Ovary (tissue), 9 donors: ENCODE data around the gene ARHGAP29. TPM values are rescaled to one million over a fixed set of nuclear protein-coding genes. Genes with fewer than 3 reads are reported as not detected.

ENCODE experiments used
- DNase-seq, 5 donors: peaks; one replicate each; pipeline ENCODE4 v3.0.0-alpha.2; 2019 to 2020
- H3K27ac ChIP-seq, 2 donors: fragments of 200-600 bp; one replicate each; pipeline versions ENCODE4 v1.5.1 to v1.8.0; 2019 to 2022
- H3K27me3 ChIP-seq: fragments of 200-600 bp; one replicate; pipeline ENCODE4 v1.8.0; 2022
- H3K36me3 ChIP-seq: fragments of 200-600 bp; sonication (generic); one replicate; pipeline ENCODE4 v1.5.1; 2019
- H3K4me1 ChIP-seq: one replicate; pipeline ENCODE4 v1.8.1; 2013; ENCODE audit warnings: mild to moderate bottlenecking, moderate library complexity; ENCODE audit not compliant: insufficient read depth
- H3K4me3 ChIP-seq: fragments of 200-600 bp; sonication (generic); one replicate; pipeline ENCODE4 v1.5.1; 2017
- H3K9me3 ChIP-seq, 2 donors: fragments of 200-600 bp in 1 of 2; sonication (generic) in 1 of 2; one replicate each; pipeline versions ENCODE4 v1.5.1 to v1.8.1; 2013 to 2019; ENCODE audit warnings: mild to moderate bottlenecking in 1 of 2, moderate library complexity in 1 of 2
- EP300 ChIP-seq: sonication (generic); formaldehyde crosslinking; IDR thresholded peaks from one replicate; pipeline ENCODE4 v1.6.1; 2017; ENCODE audit warnings: antibody characterized with exemption
- POLR2A ChIP-seq: fragments of 450-650 bp; IDR thresholded peaks from one replicate; pipeline ENCODE4 v1.6.1; 2017; ENCODE audit warnings: antibody characterized with exemption, mild to moderate bottlenecking, moderate library complexity
- WGBS, 3 donors: extraction: QIAGEN DNeasy Blood & Tissue Kit in 1 of 3; methylation state at CpG; one replicate each; pipeline versions ENCODE4 v1.1.5 to v1.1.7; 2013 to 2017; 5-methylcytosine and 5-hydroxymethylcytosine counted together
- intact Hi-C, 4 donors: fragments of 100-400 bp; cut with DNase I; formaldehyde crosslinking; loops; one replicate each; pipeline versions ENCODE4 v1.11.0 to v1.15.1; 2022 to 2023
- polyA plus RNA-seq, 2 donors: library from polyadenylated mRNA; stranded (reverse); fragments of 200-250 nt in 1 of 2; fragments of 350-450 nt in 1 of 2; fragmentation: Illumina TruSeq in 1 of 2; extraction: RNeasy Lipid Tissue Mini Kit (QIAGEN cat#74804) in 1 of 2; gene quantifications; one replicate each; pipeline ENCODE4 v1.2.3, GENCODE V29; 2013 to 2014
- total RNA-seq, 7 donors: library from RNA; depleted of rRNA in 2 of 7; stranded (reverse); fragments of >200 nt in 2 of 7; fragmentation: NEBNext Ultra II Directional in 3 of 7; extraction: Animal tissue kit (Norgen Biotek cat#: 25700) in 3 of 7; gene quantifications; one replicate each; pipeline versions ENCODE4 v1.1.0 to v1.2.4, GENCODE V29; 2016 to 2023
- TF ChIP-seq, protein P1 (sequence below), 3 donors: fragments of 450-650 bp in 2 of 3; fragments of 200-600 bp in 1 of 3; IDR thresholded peaks; one replicate each; pipeline versions ENCODE4 v1.5.1 to v1.8.0; 2016 to 2022; ENCODE audit warnings: antibody characterized with exemption in 3 of 3, mild to moderate bottlenecking in 1 of 3
- donor health status: DM: no; HTN: no; CAD: no; lungs with moderate emphysema.
- donor health status: DM: no; HTN: no; CAD: no.
- donor health status: Bipolar disorder and iron deficiency.
- donor health status: DM: yes; HTN: yes; CAD: no.
- donor health status: DM: no; HTN: no; CAD: no.
- donor health status: DM: yes; HTN: yes; CAD: no.

ARHGAP29 gene
- total and polyA plus RNA-seq, 9 donors, result 7.9 to 51.0 (median 20.3) TPM

DNA sequence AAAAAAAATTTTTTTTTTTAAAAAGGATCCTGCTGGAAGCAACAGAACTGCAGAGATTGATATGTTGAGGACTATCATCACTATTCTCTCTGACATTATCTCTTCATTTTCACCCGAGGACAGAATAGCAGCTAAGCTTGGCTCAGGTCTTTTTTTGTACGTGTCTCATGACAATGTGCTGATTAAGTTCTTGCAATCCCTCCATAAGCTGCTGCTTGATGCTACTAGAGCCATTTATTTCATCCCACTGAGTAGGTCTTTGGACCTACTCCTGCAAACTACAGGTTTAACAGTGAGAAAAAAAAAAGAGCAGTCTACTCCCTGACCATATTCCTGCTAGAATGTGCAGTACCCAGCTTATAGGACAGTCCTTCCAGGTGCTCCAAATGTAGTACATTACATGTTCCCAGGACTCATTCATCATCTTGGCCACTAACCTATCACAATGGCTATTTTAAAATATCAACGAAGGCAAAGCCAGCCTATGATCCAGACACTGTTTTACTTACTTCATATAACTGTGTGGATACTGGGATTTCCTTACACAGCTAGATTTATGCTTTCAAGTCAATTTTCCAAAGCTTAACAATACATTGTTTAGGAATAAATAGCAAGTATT lies 54.1 kb downstream of the ARHGAP29 start:
- H3K4me1 ChIP-seq, result no peaks in the 10 kb centered on the region
- H3K27ac ChIP-seq, result no peak overlapping the region
- H3K27me3 ChIP-seq, result no peaks in the 10 kb centered on the region
- no peak overlapping the region for H3K4me3 ChIP-seq
- no peaks in the 10 kb centered on the region for H3K36me3 ChIP-seq
- no peak for DNase-seq
- no peaks in the 10 kb centered on the region for H3K9me3 ChIP-seq
- intact Hi-C loops, result no loop called here
- WGBS, 3 donors, result 63 to 69% (median 66%) methylated on average over 3 of the region's 3 CpGs
- no peak for TF ChIP-seq EP300
- TF ChIP-seq POLR2A, result no peak
- TF ChIP-seq, protein P1, sequence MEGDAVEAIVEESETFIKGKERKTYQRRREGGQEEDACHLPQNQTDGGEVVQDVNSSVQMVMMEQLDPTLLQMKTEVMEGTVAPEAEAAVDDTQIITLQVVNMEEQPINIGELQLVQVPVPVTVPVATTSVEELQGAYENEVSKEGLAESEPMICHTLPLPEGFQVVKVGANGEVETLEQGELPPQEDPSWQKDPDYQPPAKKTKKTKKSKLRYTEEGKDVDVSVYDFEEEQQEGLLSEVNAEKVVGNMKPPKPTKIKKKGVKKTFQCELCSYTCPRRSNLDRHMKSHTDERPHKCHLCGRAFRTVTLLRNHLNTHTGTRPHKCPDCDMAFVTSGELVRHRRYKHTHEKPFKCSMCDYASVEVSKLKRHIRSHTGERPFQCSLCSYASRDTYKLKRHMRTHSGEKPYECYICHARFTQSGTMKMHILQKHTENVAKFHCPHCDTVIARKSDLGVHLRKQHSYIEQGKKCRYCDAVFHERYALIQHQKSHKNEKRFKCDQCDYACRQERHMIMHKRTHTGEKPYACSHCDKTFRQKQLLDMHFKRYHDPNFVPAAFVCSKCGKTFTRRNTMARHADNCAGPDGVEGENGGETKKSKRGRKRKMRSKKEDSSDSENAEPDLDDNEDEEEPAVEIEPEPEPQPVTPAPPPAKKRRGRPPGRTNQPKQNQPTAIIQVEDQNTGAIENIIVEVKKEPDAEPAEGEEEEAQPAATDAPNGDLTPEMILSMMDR (IDR thresholded peaks at IDR 0.05), result no peak

DNA sequence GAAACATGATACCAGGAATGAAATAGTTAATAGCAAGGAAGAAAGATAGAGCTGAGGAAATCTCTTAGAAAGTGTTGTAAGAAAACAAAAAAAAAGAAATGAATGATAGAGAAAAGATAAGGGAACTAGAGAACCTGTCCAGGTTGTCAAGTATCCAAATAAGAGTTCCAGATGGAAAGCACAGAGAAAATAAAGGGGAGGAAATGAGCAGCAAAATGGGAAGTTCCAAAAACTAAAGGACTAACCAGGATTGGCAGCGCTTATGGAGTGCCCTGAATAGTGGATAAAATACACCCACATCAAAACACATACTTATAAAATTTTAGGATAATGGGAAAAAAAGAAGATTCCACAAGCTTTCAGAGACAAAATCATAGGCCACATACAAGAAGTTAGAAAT lies 55.2 kb downstream of the ARHGAP29 start:
- Histone ChIP-seq H3K4me1 (no peaks in the 10 kb centered on the region), H3K36me3 (no peaks in the 10 kb centered on the region), H3K4me3 (no peak overlapping the region), H3K9me3 (no peaks in the 10 kb centered on the region), H3K27me3 (no peaks in the 10 kb centered on the region), H3K27ac (no peak overlapping the region)
- DNase-seq, result no peak
- WGBS, 3 donors, result 67 to 83% (median 82%) methylated on average over 1 of the region's 1 CpG
- TF ChIP-seq EP300 (no peak), POLR2A (no peak)
- TF ChIP-seq, protein P1 (IDR thresholded peaks at IDR 0.05), result no peak
- intact Hi-C loops, result no loop called here

DNA sequence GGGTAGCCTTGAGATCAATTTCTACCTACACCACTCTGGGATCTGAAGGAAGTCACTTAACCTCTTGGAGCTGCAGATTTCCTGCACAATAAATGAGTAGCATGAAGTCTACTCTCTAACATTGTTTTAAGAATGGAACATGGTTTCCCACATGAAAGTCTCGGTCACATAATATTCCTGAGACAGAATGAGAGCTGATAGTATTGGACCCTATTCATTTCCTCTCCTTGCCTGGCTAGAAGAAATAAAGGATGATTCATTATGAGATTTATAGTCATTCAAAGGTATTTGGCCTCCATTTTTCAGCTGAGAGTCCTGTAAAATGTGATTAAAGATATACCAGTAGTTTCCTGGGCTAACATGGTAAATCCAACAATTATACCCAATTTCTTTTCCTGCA lies 56.7 kb downstream of the ARHGAP29 start:
- H3K4me3 ChIP-seq, result no peak overlapping the region
- 85 to 97% (median 92%) methylated on average over 1 of the region's 1 CpG for WGBS, 3 donors
- no peak overlapping the region for H3K27ac ChIP-seq
- intact Hi-C loops, result no loop called here
- no peaks in the 10 kb centered on the region for H3K36me3 ChIP-seq
- no peaks in the 10 kb centered on the region for H3K4me1 ChIP-seq
- DNase-seq, result no peak
- TF ChIP-seq, protein P1 (IDR thresholded peaks at IDR 0.05), result no peak
- no peaks in the 10 kb centered on the region for H3K27me3 ChIP-seq
- no peaks in the 10 kb centered on the region for H3K9me3 ChIP-seq

DNA sequence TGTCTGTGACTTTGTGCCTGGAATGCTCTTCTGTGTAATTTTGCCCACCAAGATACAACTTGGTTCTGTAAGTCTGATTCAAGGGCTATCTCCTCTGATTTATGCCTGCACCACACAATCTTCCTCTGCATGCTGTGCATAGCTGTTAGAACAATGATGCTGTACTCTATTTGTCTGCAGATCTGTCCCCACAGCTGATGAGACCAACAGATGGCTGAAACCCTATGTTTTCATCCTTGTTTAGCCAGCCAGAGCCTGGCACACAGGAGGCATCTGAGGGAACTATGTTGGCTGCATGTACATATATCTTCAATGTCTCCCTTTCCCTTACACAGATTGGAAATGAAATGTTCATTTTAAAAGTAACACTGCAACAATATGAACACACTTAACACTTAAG lies 58.5 kb downstream of the ARHGAP29 start:
- H3K4me3 ChIP-seq, result no peak overlapping the region
- no peaks in the 10 kb centered on the region for H3K4me1 ChIP-seq
- H3K27ac ChIP-seq, result no peak overlapping the region
- no peaks in the 10 kb centered on the region for H3K27me3 ChIP-seq
- DNase-seq, result no peak
- TF ChIP-seq, protein P1 (IDR thresholded peaks at IDR 0.05), result no peak
- TF ChIP-seq POLR2A (no peak), EP300 (no peak)
- H3K9me3 ChIP-seq, result no peaks in the 10 kb centered on the region
- H3K36me3 ChIP-seq, result no peaks in the 10 kb centered on the region
- intact Hi-C loops, result no loop called here
